HL-60/S4 treated with retinoic acid at 250 ng/mL for 4 days and 3 days (cell line): ENCODE data around the gene STPG2.

Experiments
- in situ Hi-C: fragments of 300-500 bp; cut with MboI; formaldehyde crosslinking; loops from 2 replicates; pipeline ENCODE4 v1.7.0; 2022; ENCODE audit warnings: low sequenced_read_pairs

STPG2 gene

GRCh38 chr4:97525236-97525635 is 618.0 kb downstream of the STPG2 start:
- in situ Hi-C loops = no loop called here

GRCh38 chr4:97517939-97518338 is 625.3 kb downstream of the STPG2 start:
- in situ Hi-C loops = no loop called here

- in situ Hi-C loops = no loop called here
Observed at GRCh38 chr4:97513917-97514316, 629.4 kb downstream of the STPG2 start.
